ENCODE measurements around the gene DNAH6.
"Not testable (repeated sequence)": the region's sequence is repeated elsewhere in the genome, so short reads cannot be mapped to it uniquely, and the experiment has no call there.

DNAH6 gene

DNA sequence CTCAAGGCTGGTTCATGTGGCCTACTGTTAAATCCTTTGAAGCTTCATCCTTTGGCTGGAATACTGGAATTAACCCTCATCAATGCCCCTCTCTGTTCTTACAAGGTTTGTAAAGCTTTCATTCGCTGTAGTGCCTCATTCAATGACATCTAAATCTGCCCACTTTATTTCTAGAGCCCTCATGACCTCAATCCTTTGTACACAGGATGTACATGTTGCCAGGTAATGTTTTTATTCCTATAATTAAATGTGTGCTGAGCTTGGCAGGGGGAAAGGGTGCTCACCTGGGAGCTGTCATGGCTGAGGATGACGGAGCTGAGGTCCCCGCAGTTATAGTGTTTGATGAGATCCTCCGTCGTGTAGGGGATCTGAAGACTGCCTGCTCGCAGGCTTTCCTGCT, 325.3 kb downstream of the DNAH6 start:
- DNase-seq (ENCODE audit: low read depth): no peak

DNA sequence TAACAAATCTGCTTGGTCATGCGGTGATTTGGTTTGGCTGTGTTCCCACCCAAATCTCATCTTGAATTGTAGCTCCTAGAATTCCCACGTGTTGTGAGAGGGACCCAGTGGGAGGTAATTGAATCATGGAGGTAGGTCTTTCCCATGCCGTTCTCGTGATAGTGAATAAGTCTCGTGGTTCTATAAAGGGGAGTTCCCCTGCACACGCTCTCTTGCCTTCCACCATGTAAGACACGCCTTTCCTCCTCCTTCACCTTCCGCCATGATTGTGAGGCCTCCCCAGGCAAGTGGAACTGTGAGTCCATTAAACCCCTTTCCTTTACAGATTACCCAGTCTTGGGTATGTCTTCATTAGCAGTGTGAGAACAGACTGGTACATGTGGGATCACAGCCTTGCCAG, 327.8 kb downstream of the DNAH6 start:
- DNase-seq (ENCODE audit: low read depth): no peak

DNA sequence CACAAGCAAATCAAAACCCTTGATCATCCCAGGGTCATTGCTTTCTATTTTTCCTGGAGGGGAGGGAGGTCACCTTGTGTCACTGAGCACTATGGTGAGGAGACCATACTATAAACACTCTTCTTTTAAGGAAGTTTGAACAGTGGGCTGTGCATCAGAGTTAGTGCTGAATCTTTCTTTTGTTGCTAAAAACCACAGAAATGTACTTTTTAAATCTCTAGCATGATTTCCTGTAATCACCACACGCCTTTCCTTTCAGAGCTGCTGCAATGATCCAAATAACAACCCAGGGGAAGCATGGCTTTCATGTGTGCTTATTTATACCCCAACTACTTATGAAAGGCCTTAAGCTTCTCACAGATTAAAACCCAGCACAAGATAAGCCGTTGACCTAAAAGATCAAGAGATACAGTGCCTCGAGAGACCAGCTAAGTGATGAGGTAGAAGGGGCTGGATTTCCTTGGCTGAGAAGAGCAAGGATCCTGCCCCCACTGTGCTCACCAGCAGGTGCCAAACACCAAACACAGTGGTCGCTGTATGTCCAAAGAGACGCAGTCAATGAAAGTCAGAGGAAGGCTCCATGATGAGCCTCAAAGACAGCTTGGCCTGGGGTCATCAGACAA, 329.9 kb downstream of the DNAH6 start:
- peak; percentile 44 for DNase-seq (ENCODE audit: low read depth)

DNA sequence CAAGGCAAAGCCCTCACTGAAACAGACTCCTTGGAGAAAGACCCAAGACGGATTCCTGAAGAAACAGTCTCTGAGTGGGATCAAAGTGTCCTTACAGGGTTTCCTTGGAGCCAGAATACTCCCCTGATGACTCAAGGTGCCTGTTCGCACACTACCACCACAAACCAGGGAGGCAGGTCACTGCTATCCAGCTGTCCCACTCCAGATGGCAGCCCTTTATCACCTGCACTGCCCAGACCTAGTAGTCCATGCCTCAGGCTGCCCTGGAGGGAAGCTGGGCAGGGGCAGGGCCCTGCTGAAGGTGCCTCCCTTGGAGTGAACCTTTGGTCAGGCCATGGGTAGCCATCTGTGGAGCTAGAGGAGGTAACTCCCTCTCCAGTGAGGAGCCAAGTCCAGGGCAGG, 330.4 kb downstream of the DNAH6 start:
- peak; percentile 22 for DNase-seq (ENCODE audit: low read depth)

DNA sequence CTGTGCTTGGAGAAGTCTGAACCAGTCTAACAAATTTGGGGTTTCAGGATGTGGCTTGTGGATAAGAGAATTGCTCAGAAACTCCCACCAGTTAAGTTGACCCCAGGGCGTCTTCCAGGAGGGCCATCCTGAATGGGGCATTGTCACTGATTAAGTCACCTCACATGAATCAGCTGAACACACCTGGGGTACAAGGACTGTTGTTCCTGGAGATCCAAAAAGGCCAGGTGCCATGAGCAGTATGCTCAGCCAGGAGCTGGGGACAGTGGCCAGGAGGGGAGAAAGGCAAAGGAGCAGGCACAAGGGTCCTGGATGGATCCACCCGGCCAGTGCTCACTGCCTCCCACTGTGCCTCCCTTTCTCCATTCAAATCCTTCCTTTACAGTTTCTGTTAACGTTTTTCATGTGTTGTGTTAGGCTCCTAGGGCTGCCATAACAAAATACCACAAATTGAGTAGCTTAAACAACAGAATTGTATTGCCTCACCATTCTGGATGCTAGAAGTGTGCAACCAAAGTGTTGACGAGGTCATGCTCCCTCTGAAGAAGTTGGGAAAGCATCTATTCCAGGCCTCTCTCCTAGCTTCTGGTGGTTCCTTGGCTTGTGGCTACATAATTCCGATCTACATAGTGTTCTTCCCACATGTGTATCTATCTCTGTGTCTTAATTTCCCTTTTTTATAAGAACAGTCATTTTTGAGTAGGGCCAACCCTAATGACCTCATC, 331.2 kb downstream of the DNAH6 start:
- no peak for DNase-seq (ENCODE audit: low read depth)

DNA sequence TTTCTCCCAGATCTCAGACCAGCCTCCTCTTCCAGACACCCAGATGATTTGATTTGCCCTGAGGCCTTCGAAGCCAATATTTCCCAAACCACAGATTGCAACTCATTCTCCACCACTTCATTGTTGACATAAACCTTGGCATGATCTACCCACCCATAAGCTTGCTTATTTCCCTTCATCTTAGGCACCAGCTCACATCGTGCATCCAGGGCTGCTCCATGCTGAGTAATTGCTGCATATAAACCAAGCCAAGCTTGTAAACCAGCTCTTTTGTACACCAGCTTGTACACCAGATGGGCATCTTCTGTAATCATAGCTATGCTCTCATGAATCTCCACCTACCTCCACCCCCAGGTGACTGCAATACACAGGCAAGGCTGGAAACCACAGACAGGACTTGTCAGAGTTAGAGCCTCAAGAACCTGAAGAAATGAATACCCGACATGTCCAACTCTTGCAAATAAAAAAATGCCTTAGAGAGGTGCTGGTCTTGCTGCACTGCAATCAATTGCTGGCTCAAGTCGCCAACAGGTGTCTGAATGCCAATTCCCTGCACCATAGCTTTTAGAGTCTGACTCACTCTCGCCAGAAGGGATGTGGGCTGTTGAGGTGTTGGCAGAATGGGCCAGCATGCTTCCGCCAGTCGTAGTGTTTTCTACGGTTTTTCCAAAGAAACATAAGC, 333.1 kb downstream of the DNAH6 start:
- peak; percentile 52 for DNase-seq (ENCODE audit: low read depth)

DNA sequence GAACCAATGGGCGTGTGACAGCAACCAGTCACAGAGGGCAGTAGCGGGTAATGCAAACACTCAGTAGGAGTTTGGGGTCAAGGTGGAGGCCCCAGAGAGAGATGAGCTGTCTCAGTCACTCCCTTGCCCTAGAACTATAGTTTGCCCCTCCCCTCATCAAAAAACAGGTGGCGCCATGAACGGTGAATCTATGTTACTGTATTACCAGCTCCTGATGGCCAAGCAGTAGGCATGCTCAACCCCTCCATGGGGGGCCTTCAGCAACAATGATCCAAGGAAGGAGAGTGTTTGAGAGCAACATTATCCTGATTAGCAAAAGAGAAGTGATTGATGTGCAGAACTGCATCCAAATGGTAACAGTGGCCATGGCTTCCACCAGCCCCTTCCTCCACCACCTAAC, 334.2 kb downstream of the DNAH6 start:
- DNase-seq (ENCODE audit: low read depth): no peak

DNA sequence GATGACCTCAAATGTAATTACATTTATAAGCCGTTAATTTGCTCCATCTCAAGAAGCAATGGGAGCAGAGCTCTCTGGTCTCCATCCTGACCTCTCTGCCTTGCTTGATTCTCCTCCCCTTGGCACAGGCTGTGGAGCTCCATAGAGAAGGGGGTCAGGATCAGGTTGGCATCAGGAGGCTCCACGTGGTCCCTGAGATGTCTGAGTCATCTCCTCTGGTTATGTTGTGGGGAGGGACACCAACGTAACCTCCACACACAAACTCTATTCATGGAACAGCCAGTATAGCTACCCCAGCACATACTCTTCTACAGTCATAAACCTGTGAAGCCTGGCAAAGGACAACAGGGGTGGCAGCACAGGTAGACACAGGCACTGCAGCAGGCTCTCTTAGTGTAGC, 335.6 kb downstream of the DNAH6 start:
- no peak for DNase-seq (ENCODE audit: low read depth)

DNA sequence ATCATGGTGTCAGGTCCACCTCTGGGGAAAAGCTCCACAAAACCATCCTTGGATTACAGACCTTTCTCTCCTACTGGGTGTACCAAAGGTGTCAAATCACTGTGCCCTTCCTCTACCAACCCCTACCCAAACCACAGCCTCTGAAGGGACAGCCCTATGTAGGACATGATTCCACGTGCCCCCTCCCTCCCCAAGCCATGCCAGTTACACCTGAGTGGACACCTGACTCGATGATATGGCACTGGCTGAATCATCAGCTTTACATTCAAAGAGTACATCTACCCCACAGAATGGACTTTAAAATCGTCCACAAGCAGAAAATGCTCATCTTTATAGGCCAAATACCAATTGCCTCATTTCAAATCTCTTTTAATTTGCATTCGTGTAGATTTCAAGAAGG, 338.6 kb downstream of the DNAH6 start:
- DNase-seq (ENCODE audit: low read depth): no peak

DNA sequence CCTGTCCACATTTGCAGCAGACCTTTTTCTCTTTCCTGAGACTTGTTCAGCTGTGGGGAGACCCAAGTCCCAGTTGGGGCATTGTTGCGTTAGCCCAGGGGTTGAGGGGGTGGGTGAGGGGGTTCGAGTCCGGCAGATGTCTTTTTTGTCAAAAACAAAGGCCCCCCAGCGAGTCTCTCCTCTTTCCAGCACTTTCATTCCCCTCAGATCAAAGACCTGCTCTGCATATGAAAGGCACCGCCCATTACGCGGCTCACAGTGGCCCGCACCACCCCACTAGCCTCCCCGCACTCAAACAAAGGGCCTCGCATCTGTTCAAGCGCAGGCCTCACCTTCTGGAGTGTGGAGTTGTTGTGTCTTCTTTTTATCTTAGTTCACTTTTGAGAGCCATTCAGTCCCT, 339.4 kb downstream of the DNAH6 start:
- DNase-seq (ENCODE audit: low read depth): no peak

DNA sequence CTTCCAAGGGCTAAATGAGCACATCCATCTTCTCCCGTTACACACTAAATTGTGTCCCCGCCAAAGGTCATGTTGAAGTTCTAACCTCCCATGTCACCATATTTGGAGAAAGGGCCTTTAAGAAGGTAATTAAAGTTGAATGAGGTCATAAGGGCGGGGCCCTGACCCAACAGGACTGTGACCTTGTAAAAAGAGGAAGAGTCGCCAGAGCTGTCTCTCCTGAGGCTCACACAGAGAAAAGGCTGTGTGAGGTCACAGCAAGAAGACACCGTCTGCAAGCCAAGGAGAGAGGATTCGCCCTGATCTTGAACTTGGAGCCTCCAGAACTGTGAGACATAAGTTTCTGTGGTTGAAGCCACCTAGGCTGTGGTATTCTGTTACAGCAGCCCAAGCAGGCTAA, 340.5 kb downstream of the DNAH6 start:
- no peak for DNase-seq (ENCODE audit: low read depth)

DNA sequence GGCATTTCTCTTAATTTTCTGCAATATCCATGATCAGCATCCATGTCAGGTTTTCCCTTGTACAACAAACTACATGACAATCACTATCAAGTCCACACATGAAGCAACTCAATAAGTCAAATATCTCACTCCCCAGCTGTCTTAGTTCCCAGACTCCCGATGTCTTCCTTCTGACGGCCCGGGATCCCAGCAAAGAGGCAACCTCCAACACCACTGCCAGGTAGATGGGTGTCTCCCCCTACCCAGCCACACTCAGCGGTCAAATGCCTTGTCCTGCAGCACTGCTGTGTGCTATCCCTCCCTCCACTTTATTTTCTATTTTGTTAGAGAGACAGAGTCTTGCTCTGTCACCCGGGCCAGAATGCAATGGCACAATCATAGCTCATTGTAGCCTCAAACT, 341.3 kb downstream of the DNAH6 start:
- no peak for DNase-seq (ENCODE audit: low read depth)

DNA sequence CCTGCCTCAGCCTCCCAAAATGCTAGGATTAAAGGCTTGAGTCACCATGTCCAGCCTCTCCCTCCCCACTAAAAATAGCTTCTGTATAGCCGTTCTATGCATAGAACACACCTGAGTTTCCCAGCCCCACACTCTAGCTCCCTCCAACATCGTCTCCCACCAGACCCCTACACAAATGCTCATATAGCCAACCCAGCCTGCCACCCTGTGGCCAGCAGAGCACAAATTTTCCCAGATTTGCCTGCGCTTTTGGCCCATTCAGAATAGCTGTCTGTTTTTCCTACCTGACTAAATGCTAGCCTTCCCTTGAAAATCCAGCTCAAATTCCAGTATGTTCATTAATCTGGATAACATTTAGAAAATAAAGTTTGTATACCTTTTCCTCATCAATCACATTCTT, 341.8 kb downstream of the DNAH6 start:
- DNase-seq (ENCODE audit: low read depth): no peak

DNA sequence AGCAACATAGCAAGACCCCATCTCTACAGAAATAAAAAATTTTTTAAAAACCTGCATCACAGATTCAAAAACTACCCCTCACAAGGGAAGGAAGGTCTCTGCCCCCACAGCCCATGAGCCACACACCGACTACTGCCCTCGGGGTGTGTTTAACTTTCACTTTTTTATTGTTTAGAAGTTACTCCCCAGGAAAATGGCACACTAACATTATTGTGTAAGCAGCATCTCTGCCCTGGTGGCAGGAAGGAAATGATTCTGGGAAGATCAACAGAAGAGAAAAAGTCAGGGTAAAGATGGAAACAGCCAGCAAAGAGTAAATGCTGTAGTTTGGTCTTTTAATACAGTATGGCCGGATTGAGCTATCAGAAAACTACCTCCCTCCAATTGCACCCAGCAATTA, 342.6 kb downstream of the DNAH6 start:
- DNase-seq (ENCODE audit: low read depth): no peak

DNA sequence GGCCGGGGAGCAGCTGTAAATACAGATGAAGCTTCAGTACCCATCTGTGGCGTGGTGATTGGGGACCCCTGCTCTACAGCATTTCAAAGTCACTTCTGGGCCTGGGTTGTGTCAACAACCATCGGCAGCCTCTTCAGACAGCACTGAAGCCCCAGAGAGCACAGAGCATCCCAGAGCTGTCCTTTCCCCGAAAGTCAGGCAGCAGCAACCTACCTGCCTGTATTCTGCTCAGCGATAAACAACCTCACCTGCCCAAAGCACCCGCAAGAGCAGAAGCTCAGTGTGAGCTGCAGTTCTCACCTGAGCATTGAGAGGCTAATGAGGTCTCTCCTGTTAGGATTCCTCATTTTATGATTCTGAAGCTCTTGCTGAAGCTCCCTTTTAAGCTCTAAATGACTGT, 345.2 kb downstream of the DNAH6 start:
- DNase-seq (ENCODE audit: low read depth): no peak

DNA sequence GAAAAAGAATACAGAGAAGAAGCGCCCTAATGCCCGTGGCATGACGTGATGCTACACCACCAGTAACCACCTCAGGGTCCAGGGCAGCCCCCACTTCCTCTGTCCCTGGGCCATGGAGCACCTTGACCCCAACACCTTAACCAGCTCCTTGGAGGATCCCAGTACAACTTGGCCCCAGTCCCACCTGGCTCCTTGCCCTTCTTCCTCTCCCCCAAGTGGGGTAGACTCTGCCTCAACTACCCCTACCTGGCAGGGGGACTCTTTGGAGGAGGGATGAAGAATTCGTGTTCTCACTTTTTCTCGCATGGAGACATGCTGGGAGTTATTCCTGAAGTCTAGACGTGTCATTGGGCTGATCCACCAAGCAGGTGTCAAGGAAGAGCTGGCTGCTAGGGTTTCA, 345.7 kb downstream of the DNAH6 start:
- DNase-seq (ENCODE audit: low read depth): no peak

DNA sequence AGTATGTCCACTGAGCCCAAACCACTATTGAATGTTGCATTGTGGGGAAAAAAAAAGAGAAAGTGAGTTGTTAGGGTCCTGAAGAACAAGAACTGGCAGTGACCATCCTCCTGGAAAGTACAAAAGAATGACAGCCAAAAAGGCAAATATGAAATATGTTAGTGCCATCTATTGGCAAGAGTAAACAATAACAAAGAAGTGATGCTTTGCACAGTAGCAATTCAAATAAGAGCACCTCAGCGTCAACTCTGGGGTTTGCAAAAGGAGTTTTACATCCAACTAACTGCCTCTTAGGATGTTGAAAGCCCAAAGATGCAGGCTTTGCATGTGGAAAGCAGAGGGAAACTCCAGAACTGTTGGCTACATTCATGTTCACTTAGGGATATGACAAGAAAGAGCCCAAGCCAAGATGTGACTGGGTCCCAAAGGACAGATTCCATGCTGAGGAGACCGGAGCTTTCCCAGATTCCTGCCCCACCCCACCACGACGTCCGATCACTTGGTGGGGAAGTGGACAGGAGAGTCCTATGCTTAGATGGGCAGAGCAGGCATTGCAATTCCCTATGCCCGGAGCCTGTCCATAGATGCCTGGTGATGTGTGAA, 349.0 kb downstream of the DNAH6 start:
- DNase-seq (ENCODE audit: low read depth): peak; percentile 57

DNA sequence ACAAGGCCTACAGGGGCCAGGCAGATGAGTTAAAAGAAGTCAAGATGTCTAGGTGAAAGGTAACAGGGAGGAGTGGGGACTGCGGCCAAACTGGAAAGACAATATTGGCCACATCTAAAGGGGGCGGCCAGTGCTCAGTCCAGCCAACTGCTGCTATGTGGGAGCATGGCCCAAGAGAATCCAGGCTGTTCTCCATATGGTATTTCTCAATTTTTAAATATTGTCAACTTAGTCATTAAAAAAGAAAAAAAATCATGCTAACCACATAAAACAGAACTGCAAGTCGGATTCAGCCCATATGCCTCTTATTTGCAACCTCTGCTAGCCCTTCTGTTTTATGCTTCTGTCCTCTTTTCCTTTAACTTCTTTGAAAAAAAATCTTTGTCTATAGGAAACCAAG, 349.8 kb downstream of the DNAH6 start:
- no peak for DNase-seq (ENCODE audit: low read depth)

DNA sequence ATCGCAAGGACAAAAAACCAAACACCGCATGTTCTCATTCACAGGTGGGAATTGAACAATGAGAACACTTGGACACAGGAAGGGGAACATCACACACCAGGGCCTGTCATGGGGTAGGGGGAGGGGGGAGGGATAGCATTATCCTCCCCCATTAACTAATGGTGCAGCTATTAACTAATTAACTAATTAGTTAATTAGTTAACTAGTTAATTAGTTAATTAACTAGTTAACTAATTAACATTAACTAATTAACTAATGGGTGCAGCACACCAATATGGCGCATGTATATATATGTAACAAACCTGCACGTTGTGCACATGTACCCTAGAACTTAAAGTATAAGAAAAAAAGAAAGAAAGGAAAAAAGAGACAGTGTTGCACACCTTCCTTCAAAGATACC, 352.0 kb downstream of the DNAH6 start:
- not testable (repeated sequence) for DNase-seq (ENCODE audit: low read depth)

Measured in EH (cell line).